Thyroid gland (tissue), 4 donors: ENCODE measurements around the gene FHIT. TPM values are rescaled to one million over a fixed set of nuclear protein-coding genes. Genes with fewer than 3 reads are reported as not detected.

Experiments used
- DNase-seq, 2 donors: peaks; one replicate each; pipeline ENCODE4 v3.0.0-alpha.2; 2019
- H3K27ac ChIP-seq, 3 donors: fragments of 200-600 bp; sonication (generic); 1 replicate in 2 of 3; 2 replicates in 1 of 3; pipeline ENCODE4 v1.5.1; 2016 to 2019; ENCODE audit warnings: mild to moderate bottlenecking in 1 of 3, moderate library complexity in 1 of 3
- H3K27me3 ChIP-seq: fragments of 200-600 bp; sonication (generic); one replicate; pipeline ENCODE4 v1.5.1; 2019
- H3K36me3 ChIP-seq, 2 donors: fragments of 200-600 bp; sonication (generic); one replicate each; pipeline ENCODE4 v1.5.1; 2016 to 2019
- H3K4me1 ChIP-seq, 2 donors: fragments of 200-600 bp; sonication (generic); one replicate each; pipeline ENCODE4 v1.5.1; 2017 to 2019
- H3K4me3 ChIP-seq, 3 donors: fragments of 200-600 bp; sonication (generic); replicated peaks in 1 of 3; 1 replicate in 2 of 3; 2 replicates in 1 of 3; pipeline ENCODE4 v1.5.1; 2016; ENCODE audit warnings: mild to moderate bottlenecking in 1 of 3
- H3K9me3 ChIP-seq: fragments of 200-600 bp; sonication (generic); one replicate; pipeline ENCODE4 v1.5.1; 2017
- CTCF ChIP-seq, 6 experiments: fragments of 200-600 bp in 3 of 6; fragments of 450-650 bp in 3 of 6; sonication (generic) in 3 of 6; IDR thresholded peaks; one replicate each; pipeline ENCODE4 v1.5.1; 2016 to 2019; ENCODE audit warnings: antibody characterized with exemption in 6 of 6, mild to moderate bottlenecking in 2 of 6, inconsistent platforms in 1 of 6, moderate library complexity in 1 of 6
- POLR2A ChIP-seq, 2 donors: fragments of 450-650 bp; IDR thresholded peaks; one replicate each; pipeline ENCODE4 v1.6.1; 2017; ENCODE audit warnings: antibody characterized with exemption in 2 of 2, mild to moderate bottlenecking in 2 of 2, moderate library complexity in 1 of 2
- WGBS, 2 donors: methylation state at CpG; one replicate each; pipeline ENCODE4 v1.1.5; 2017; 5-methylcytosine and 5-hydroxymethylcytosine counted together
- intact Hi-C: fragments of 100-400 bp; cut with DNase I; formaldehyde crosslinking; loops from one replicate; pipeline ENCODE4 v1.15.1; 2023
- total RNA-seq, 4 donors: library from RNA; depleted of rRNA; stranded (reverse); fragments of >200 nt; gene quantifications; one replicate each; pipeline ENCODE4 v1.2.3, GENCODE V29; 2016

Gene FHIT
- total RNA-seq, 4 donors from 2014 or later: 12.2 to 18.9 (median 16.2) TPM

GRCh38 chr3:59777667-59778077 is 1473.6 kb downstream of the FHIT start:
- Histone ChIP-seq H3K27me3 (no peaks in the 10 kb centered on the region), H3K9me3 (no peaks in the 10 kb centered on the region), H3K36me3 (no peaks in the 10 kb centered on the region), H3K4me3 (no peak overlapping the region), H3K4me1 (no peaks in the 10 kb centered on the region), H3K27ac (no peak overlapping the region)
- DNase-seq: no peak
- TF ChIP-seq CTCF (IDR thresholded peaks at IDR 0.05) (no peak), POLR2A (IDR thresholded peaks at IDR 0.05) (no peak)
- intact Hi-C loops: no loop called here
- WGBS, 2 donors: 83 to 89% methylated on average over 3 of the region's 3 CpGs

- no peak for DNase-seq
- H3K4me3 ChIP-seq: no peak overlapping the region
- H3K27ac ChIP-seq: no peak overlapping the region
- no peaks in the 10 kb centered on the region for H3K4me1 ChIP-seq
- H3K27me3 ChIP-seq: no peaks in the 10 kb centered on the region
- no peaks in the 10 kb centered on the region for H3K36me3 ChIP-seq
- intact Hi-C loops: no loop called here
- 86 to 93% methylated on average over 7 of the region's 7 CpGs for WGBS, 2 donors
- no peaks in the 10 kb centered on the region for H3K9me3 ChIP-seq
- TF ChIP-seq CTCF (IDR thresholded peaks at IDR 0.05) (no peak), POLR2A (IDR thresholded peaks at IDR 0.05) (no peak)
Observed at GRCh38 chr3:59777066-59777465, 1474.2 kb downstream of the FHIT start.

- TF ChIP-seq POLR2A (IDR thresholded peaks at IDR 0.05): no peak
- no peak for TF ChIP-seq CTCF (IDR thresholded peaks at IDR 0.05)
- intact Hi-C loops: no loop called here
- Histone ChIP-seq H3K9me3 (no peaks in the 10 kb centered on the region), H3K4me3 (no peak overlapping the region), H3K27ac (no peak overlapping the region), H3K36me3 (no peaks in the 10 kb centered on the region), H3K4me1 (no peaks in the 10 kb centered on the region), H3K27me3 (no peaks in the 10 kb centered on the region)
- DNase-seq: no peak
- WGBS, 2 donors: 67 to 82% methylated on average over 7 of the region's 7 CpGs
Observed at GRCh38 chr3:59775761-59776325, 1475.4 kb downstream of the FHIT start.

- intact Hi-C loops: no loop called here
- no peak for TF ChIP-seq CTCF (IDR thresholded peaks at IDR 0.05)
- no peak for TF ChIP-seq POLR2A (IDR thresholded peaks at IDR 0.05)
Observed at GRCh38 chr3:59775106-59775505, 1476.1 kb downstream of the FHIT start.

GRCh38 chr3:59774634-59775033 is 1476.6 kb downstream of the FHIT start:
- WGBS, 2 donors: 83 to 88% methylated on average over 6 of the region's 6 CpGs
- Histone ChIP-seq H3K36me3 (no peaks in the 10 kb centered on the region), H3K27ac (no peak overlapping the region), H3K4me3 (no peak overlapping the region), H3K27me3 (no peaks in the 10 kb centered on the region), H3K9me3 (no peaks in the 10 kb centered on the region), H3K4me1 (no peaks in the 10 kb centered on the region)
- intact Hi-C loops: no loop called here
- no peak for DNase-seq
- no peak for TF ChIP-seq CTCF (IDR thresholded peaks at IDR 0.05)
- no peak for TF ChIP-seq POLR2A (IDR thresholded peaks at IDR 0.05)

More at GRCh38 chr3:59775106-59775505, 1476.1 kb downstream of the FHIT start:
- Histone ChIP-seq H3K27me3 (no peaks in the 10 kb centered on the region), H3K27ac (no peak overlapping the region), H3K4me1 (no peaks in the 10 kb centered on the region), H3K9me3 (no peaks in the 10 kb centered on the region), H3K4me3 (no peak overlapping the region), H3K36me3 (no peaks in the 10 kb centered on the region)
- DNase-seq: no peak
- WGBS, 2 donors: 87 to 89% methylated on average over 6 of the region's 6 CpGs
